GM12892 (cell line): Measurements from ENCODE around the gene OR7D2.

Experiments used
- POLR2A ChIP-seq: IDR thresholded peaks from 2 replicates; pipeline ENCODE4 v1.6.1; 2011; ENCODE audit warnings: low read depth, low read length, control low read depth
- POLR2AphosphoS5 ChIP-seq: IDR thresholded peaks from 2 replicates; pipeline ENCODE4 v1.6.1; 2011; ENCODE audit warnings: low read depth, low read length, control low read depth
- TAF1 ChIP-seq: IDR thresholded peaks from 2 replicates; pipeline ENCODE4 v1.6.1; 2011; ENCODE audit warnings: low read depth, mild to moderate bottlenecking, control low read depth, low read length, borderline replicate concordance

DNA sequence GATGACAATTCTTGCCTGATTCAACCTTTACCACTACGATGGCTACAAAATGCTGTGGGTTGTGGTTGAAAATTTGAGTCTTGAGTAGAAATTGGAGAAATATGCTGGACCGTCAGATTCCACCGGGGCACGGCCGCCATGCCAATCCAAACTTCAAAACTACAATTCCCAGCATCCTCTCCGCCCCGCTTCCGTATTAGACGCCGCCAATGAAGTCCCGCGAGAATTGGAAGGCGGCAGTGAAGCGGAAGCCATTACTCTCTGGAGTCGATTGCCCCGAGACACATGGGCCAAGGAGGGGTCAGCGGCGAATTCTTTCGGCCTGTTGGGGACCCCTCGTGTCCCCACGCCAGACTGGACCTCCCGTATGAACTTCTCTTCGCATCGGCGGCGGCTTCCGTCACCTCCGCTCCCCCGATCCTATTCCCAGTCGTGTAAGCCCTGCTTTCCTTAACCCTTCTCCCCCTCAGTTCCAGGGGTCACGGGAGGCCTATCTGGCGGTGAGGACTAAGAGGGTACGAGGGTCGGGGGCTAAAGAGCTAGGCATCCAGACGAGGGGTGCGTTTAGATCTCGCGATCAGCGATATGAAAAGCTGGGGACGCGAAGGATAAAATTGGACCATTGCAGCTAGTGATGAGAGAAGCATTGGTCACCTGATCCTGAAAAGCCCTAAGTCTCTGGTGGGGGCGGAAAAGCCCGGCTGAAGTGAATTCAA, 38.5 kb upstream of the OR7D2 start, which contains the start of gene ZNF317:
- TF ChIP-seq POLR2AphosphoS5: peak; percentile 92
- peak; percentile 81; the same call in 1 of the 2 replicates for TF ChIP-seq TAF1
- TF ChIP-seq POLR2A: peak; percentile 89
